HG02973 (cell line): ENCODE measurements around the gene ZNF239.
"Not testable (repeated sequence)": the region's sequence is repeated elsewhere in the genome, so short reads cannot be mapped to it uniquely, and the experiment has no call there.

Experiments
- ATAC-seq: cut with Tn5 transposase; IDR thresholded peaks from one replicate; pipeline ENCODE4 v1.9.1; 2021; ENCODE audit warnings: moderate library complexity; ENCODE audit not compliant: unreplicated experiment

Gene ZNF239

GRCh38 chr10:43574001-43574892 is at the start of gene ZNF239:
Gene ZNF239, minus strand, starts transcription at chr10:43574616. Its CDS starts 16,537 bp downstream, at chr10:43558079.
- peak; percentile 88 for ATAC-seq

- ATAC-seq, result no peak
These were observed 48.9 kb upstream of the ZNF239 start for GRCh38 chr10:43623351-43623750.

GRCh38 chr10:43622038-43622437 is 47.6 kb upstream of the ZNF239 start:
- ATAC-seq, result no peak

GRCh38 chr10:43619368-43619767 is 45.0 kb upstream of the ZNF239 start:
- ATAC-seq, result no peak

GRCh38 chr10:43616697-43617370 is 42.4 kb upstream of the ZNF239 start:
- no peak for ATAC-seq

GRCh38 chr10:43610636-43611035 is 36.2 kb upstream of the ZNF239 start:
- ATAC-seq, result no peak

GRCh38 chr10:43607199-43607573 is 32.8 kb upstream of the ZNF239 start:
- no peak for ATAC-seq

GRCh38 chr10:43606323-43607198 is 32.1 kb upstream of the ZNF239 start, which contains the start of gene ZNF485:
Gene ZNF485, plus strand, starts transcription at chr10:43606438. Its CDS starts 613 bp downstream, at chr10:43607051.
- peak; percentile 95 for ATAC-seq

- ATAC-seq, result no peak
These were observed 31.5 kb upstream of the ZNF239 start for GRCh38 chr10:43605850-43606322.

- not testable (repeated sequence) for ATAC-seq
These were observed 27.2 kb upstream of the ZNF239 start for GRCh38 chr10:43601576-43601975.

- no peak for ATAC-seq
These were observed 24.9 kb upstream of the ZNF239 start for GRCh38 chr10:43599333-43599732.

GRCh38 chr10:43598446-43598845 is 24.0 kb upstream of the ZNF239 start:
- ATAC-seq, result no peak

- ATAC-seq, result no peak
These were observed 22.1 kb upstream of the ZNF239 start for GRCh38 chr10:43596546-43596945.

- peak; percentile 39 for ATAC-seq
These were observed 21.4 kb upstream of the ZNF239 start for GRCh38 chr10:43595739-43596298.

GRCh38 chr10:43594944-43595589 is 20.7 kb upstream of the ZNF239 start:
- peak; percentile 93 for ATAC-seq

GRCh38 chr10:43591303-43591904 is 17.0 kb upstream of the ZNF239 start:
- no peak for ATAC-seq

GRCh38 chr10:43586730-43587115 is 12.3 kb upstream of the ZNF239 start:
- not testable (repeated sequence) for ATAC-seq

GRCh38 chr10:43585981-43586729 is 11.7 kb upstream of the ZNF239 start:
- ATAC-seq, result no peak

- no peak for ATAC-seq
These were observed 10.6 kb upstream of the ZNF239 start for GRCh38 chr10:43585046-43585445.
